ENCODE results near the gene MST1. TPM values are rescaled to one million over a fixed set of nuclear protein-coding genes. Genes with fewer than 3 reads are reported as not detected.
A peak's percentile ranks its signal among the peaks of the same experiment; 100 is the strongest.

The MST1 gene
- total and polyA plus RNA-seq, 2 donors (not counting 1 experiment from before 2014, with no cell fraction given) = 3.5 to 6.6 TPM

GRCh38 chr3:49639551-49639950, 49.7 kb downstream of the MST1 start:
- no peak overlapping the region for H2AFZ ChIP-seq (ENCODE audit: low read length)
- no peak overlapping the region for H3K27ac ChIP-seq (ENCODE audit: insufficient read depth, low read length)
- H3K4me2 ChIP-seq (ENCODE audit: extremely low read depth, insufficient read depth, low read length) = no peak overlapping the region
- TF ChIP-seq CTCF (conservative IDR thresholded peaks at IDR 0.05 in 1 of 2, IDR thresholded peaks at IDR 0.05 in 1 of 2; ENCODE audit: low read depth in 1 of 2, low read length in 2 of 2) (no peak), EZH2 (IDR thresholded peaks at IDR 0.05; ENCODE audit: low read length, missing control alignments) (no peak)
- H3K4me1 ChIP-seq (ENCODE audit: control insufficient read depth, extremely low read depth, insufficient read depth, low read length) = no peaks in the 10 kb centered on the region
- H3K79me2 ChIP-seq (ENCODE audit: control insufficient read depth, insufficient read depth, low read length) = no peaks in the 10 kb centered on the region
- no peak for DNase-seq (ENCODE audit: low read depth in 2 of 2)
- no peaks in the 10 kb centered on the region for H3K36me3 ChIP-seq (ENCODE audit: control insufficient read depth, insufficient read depth, low read length)
- H3K9ac ChIP-seq (ENCODE audit: insufficient read depth, low read length) = no peak overlapping the region
- no peaks in the 10 kb centered on the region for H3K27me3 ChIP-seq (ENCODE audit: control insufficient read depth, insufficient read depth, low read length)
- no peaks in the 10 kb centered on the region for H3K9me3 ChIP-seq (ENCODE audit: control insufficient read depth, insufficient read depth, low read depth, low read length)
- H3K4me3 ChIP-seq (replicated peaks in 1 of 4; ENCODE audit: control extremely low read depth in 1 of 4, insufficient read depth in 1 of 4, low read depth in 3 of 4, low read length in 4 of 4) = no peak overlapping the region
- no peaks in the 10 kb centered on the region for H4K20me1 ChIP-seq (ENCODE audit: control insufficient read depth, extremely low read depth, insufficient read depth, low read length)

GRCh38 chr3:49638445-49638844, 50.8 kb downstream of the MST1 start:
- TF ChIP-seq CTCF (conservative IDR thresholded peaks at IDR 0.05 in 1 of 2, IDR thresholded peaks at IDR 0.05 in 1 of 2; ENCODE audit: low read depth in 1 of 2, low read length in 2 of 2) = no peak
- no peak for TF ChIP-seq EZH2 (IDR thresholded peaks at IDR 0.05; ENCODE audit: low read length, missing control alignments)
- no peaks in the 10 kb centered on the region for H4K20me1 ChIP-seq (ENCODE audit: control insufficient read depth, extremely low read depth, insufficient read depth, low read length)
- H3K4me3 ChIP-seq (replicated peaks in 1 of 4; ENCODE audit: control extremely low read depth in 1 of 4, insufficient read depth in 1 of 4, low read depth in 3 of 4, low read length in 4 of 4) = no peak overlapping the region
- no peaks in the 10 kb centered on the region for H3K79me2 ChIP-seq (ENCODE audit: control insufficient read depth, insufficient read depth, low read length)
- no peaks in the 10 kb centered on the region for H3K9me3 ChIP-seq (ENCODE audit: control insufficient read depth, insufficient read depth, low read depth, low read length)
- H3K4me2 ChIP-seq (ENCODE audit: extremely low read depth, insufficient read depth, low read length) = no peak overlapping the region
- no peak overlapping the region for H3K27ac ChIP-seq (ENCODE audit: insufficient read depth, low read length)
- no peak overlapping the region for H2AFZ ChIP-seq (ENCODE audit: low read length)
- H3K36me3 ChIP-seq (ENCODE audit: control insufficient read depth, insufficient read depth, low read length) = no peaks in the 10 kb centered on the region
- DNase-seq (ENCODE audit: low read depth in 2 of 2) = peak; percentile 44 to 88
- no peak overlapping the region for H3K9ac ChIP-seq (ENCODE audit: insufficient read depth, low read length)
- H3K4me1 ChIP-seq (ENCODE audit: control insufficient read depth, extremely low read depth, insufficient read depth, low read length) = no peaks in the 10 kb centered on the region
- no peaks in the 10 kb centered on the region for H3K27me3 ChIP-seq (ENCODE audit: control insufficient read depth, insufficient read depth, low read length)

- Histone ChIP-seq H3K27me3 (ENCODE audit: control insufficient read depth, insufficient read depth, low read length) (no peaks in the 10 kb centered on the region), H2AFZ (ENCODE audit: low read length) (no peak overlapping the region), H3K9ac (ENCODE audit: insufficient read depth, low read length) (no peak overlapping the region), H3K9me3 (ENCODE audit: control insufficient read depth, insufficient read depth, low read depth, low read length) (no peaks in the 10 kb centered on the region), H3K4me2 (ENCODE audit: extremely low read depth, insufficient read depth, low read length) (no peak overlapping the region), H3K4me3 (replicated peaks in 1 of 4; ENCODE audit: control extremely low read depth in 1 of 4, insufficient read depth in 1 of 4, low read depth in 3 of 4, low read length in 4 of 4) (no peak overlapping the region), H3K36me3 (ENCODE audit: control insufficient read depth, insufficient read depth, low read length) (no peaks in the 10 kb centered on the region), H3K79me2 (ENCODE audit: control insufficient read depth, insufficient read depth, low read length) (no peaks in the 10 kb centered on the region), H4K20me1 (ENCODE audit: control insufficient read depth, extremely low read depth, insufficient read depth, low read length) (no peaks in the 10 kb centered on the region), H3K27ac (ENCODE audit: insufficient read depth, low read length) (no peak overlapping the region), H3K4me1 (ENCODE audit: control insufficient read depth, extremely low read depth, insufficient read depth, low read length) (no peaks in the 10 kb centered on the region)
- TF ChIP-seq CTCF (conservative IDR thresholded peaks at IDR 0.05 in 1 of 2, IDR thresholded peaks at IDR 0.05 in 1 of 2; ENCODE audit: low read depth in 1 of 2, low read length in 2 of 2) = no peak
- no peak for TF ChIP-seq EZH2 (IDR thresholded peaks at IDR 0.05; ENCODE audit: low read length, missing control alignments)
- DNase-seq (ENCODE audit: low read depth in 2 of 2) = no peak
These were observed 52.2 kb downstream of the MST1 start for GRCh38 chr3:49636883-49637609.
